Suppressor macrophage treated with lipopolysaccharide for 1 hour (primary cell): ENCODE measurements around the gene TNNI3K.

Experiments used
- DNase-seq, 3 donors: peaks; one replicate each; pipeline ENCODE4 v3.0.0-alpha.2; 2020 to 2022

Gene TNNI3K

DNA sequence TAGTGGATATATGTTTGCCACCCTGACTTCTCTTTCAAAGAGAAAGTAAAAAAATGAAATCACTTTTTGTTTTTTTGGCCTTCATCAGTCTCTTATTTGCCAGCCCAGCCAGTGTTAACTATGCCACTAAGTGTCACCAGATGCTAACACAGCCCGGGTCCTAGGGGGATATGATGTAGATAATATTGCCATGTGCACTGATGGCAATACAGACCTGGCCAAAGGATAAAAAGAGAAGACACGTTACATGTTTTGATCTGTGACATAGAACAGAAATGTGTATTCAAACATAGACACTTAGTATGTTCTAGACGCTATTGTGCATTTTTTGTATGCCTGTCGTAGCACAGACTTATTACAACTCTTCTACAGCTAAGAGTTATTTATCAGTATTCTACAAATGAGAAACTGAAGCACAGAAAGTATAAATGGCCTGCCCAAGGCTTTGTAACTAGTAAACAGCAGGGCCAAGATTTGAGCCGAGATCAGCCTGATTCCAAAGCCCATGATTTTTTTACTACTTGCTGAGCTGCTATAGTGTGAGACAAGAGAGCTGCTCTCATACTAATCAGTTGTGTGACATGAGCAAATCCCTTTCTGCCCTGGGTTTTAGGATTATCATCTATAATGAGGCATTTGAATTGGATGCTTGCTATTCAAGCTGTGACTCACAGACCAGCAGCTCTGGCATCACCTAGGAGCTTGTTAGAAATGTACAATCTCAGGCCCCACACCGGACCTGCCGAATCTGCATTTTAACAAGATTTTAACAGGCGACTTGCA is 270.9 kb downstream of the TNNI3K start:
- DNase-seq = no peak

DNA sequence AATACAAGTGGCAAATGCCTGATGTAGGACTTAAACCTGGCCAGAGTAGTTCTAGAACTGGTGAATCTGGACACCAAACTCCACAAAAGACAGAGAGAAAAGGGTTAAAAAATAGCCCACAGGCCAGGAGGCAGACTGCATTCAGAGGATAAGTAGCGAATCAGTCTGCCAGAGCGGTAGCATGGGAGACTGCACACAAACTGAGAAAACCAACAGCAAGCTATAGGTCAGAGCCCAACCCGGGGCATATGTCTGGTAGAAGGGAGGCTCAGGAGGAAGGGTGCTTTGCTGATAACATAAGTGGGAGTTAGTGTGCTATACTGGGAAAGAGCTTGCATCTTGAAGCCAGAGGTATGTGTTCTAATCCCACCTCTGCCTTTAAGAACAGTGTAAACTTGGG is 273.3 kb downstream of the TNNI3K start:
- no peak for DNase-seq

DNA sequence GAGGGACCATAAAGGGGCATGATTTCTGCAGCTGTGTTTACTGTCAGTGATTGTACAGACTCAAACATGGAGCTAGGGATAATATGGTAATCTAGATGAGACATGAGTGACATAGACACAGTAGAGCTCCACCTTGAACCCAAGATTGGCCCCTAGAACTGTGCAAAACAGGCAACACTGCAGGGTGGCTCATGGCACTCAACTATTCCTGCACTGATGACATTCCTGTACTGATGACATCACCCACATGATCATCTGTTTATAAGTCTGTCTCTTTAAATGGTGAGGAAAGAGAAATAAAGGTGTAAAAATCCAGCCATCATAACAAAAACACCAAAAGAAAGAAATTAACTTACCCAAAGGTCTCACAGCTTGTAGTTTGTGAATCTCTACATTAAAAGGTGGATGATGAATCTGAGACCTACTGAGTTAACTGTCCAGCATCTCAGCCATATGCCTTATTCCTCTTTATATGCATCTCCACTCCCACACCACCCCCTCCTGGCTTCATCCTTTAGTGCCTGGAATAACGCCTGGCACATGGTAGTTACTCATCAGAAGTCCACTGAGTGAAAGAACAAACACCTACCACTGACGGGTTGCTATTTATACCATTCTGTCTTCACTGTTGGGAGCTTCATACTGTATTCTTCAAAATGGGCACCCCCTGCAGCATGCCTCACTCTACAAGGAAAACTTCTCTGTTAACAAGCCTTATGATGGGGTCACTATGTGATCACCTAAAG is 277.2 kb downstream of the TNNI3K start, which contains the start of gene LRRC53:
Gene LRRC53, minus strand, starts transcription at position 442 of the 746 bp plus-strand sequence. CDS start 29,262 bp downstream, outside the sequence.
- DNase-seq = no peak

DNA sequence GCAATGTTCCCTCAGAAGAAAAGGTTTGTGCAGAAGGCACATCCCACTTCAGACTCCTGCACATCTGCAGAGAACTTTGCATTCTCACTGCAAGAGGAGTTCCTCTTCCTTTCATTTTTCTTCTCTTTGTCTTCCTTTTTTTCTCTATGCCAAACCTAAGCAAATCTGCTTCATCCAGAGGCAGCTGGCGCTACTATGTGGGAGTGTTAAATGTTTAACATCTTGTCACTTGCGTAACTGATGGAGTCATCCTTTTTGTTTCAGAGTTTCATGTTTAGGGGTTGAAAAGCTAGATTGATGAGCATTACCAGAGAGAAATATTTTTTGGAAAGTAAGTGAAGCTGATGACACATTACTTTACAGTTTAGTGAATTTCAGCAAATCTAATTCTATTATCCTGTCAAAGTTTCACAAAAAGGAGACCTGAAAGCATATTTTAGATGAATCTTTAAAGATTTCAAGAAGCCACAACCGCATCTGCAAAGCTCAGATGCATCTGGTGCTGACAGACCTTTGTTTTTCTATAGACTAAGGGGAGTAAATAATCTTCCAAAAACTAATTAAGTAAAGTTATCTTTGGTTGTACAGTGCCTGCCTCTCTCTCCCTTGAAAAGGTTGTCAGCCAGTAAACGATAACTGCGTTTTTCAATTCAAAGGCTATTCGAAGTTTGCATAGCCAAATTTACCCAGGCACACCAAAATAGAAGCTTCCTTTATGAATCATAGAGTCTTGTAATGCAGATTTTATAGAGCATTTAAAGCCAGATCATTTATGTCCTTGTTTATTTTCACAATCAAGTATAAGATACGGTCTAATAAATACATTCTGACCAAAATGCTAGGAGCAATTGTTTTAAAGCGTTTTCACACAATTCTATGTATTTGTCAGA is 278.5 kb downstream of the TNNI3K start:
- DNase-seq = no peak

DNA sequence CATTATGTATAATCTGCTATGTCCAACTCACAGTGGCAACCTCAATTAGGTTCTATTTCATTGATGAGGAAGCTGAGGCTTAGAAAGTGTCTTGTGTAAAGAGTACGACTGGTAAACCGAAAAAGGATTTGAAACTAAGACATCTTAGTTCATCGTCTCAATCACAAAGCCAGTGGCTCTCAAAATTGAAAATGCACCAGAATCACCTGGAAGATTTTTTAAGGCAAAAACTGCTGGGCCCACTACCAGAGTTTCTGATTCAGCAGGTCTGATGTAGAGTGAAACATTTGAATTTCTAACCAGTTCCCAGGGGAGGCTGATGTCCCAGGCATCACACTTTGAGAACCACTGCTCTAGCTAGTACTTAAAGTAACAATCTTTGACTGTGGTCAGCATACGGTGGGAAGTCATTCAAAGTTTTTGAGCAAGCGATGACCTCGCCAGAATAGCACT is 282.4 kb downstream of the TNNI3K start:
- no peak for DNase-seq

DNA sequence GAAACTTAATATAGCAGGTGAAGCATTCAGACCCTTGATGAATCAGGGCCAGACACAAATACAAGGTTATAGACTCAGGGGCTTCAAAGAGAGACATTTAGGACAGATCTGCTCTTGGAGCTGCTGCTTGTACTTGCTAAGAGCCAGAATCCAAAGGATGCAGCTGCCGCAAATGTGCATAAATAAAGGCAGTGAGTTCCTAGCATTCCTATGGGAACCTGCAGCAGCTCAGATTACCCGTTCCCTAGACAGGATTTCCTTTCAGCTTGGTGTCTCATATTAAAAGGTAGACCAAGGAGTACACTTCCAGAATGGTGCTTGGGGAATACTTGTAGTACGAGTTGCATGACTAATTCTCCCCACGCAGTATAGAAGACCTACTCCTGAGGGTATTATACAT is 287.0 kb downstream of the TNNI3K start:
- DNase-seq = no peak

DNA sequence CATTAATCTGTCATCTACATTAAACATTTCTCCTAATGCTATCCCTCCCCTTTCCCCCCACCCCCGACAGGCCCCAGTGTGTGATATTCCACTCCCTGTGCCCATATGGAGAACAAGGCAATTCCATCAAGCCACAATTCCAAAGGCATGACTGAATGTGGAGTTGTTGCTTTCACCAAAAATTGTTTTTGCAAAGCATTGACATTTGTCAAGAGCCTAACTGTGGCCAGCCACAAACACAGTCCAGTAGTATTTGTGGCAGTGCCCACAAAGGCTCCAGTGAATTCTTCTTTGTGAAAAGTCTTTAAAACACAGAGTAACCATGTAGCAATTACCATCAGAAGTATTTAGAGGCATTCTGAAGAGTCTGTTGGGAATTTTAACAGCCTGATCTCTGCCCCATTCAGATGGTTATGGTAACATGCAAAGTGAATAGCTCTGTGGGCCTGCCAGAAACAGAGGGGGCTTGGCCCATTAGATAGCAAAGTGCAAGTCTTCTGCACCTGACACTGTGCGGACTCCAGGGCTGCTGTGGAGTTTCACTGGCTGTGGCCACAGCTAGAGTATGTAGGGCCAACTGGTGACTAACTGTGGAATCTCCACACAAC is 288.8 kb downstream of the TNNI3K start:
- DNase-seq = no peak

DNA sequence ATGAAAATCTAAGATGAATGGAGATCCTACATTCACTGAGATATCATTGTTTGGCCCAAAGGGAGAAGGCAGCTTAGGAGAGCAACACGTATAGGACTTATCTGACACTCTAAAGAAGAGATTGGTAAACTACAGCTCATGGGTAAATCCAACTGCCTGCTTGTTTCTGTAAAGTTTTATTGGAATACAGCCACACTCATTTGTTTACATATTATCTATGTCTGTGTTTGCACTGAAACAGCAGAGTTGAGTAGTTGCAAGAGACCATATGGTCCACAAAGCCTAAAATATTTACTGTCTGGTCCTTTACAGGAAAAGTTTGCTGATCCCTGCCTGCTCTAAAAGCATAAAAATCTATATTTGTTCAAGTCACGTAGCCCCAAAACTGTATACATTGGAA is 291.5 kb downstream of the TNNI3K start:
- no peak for DNase-seq

DNA sequence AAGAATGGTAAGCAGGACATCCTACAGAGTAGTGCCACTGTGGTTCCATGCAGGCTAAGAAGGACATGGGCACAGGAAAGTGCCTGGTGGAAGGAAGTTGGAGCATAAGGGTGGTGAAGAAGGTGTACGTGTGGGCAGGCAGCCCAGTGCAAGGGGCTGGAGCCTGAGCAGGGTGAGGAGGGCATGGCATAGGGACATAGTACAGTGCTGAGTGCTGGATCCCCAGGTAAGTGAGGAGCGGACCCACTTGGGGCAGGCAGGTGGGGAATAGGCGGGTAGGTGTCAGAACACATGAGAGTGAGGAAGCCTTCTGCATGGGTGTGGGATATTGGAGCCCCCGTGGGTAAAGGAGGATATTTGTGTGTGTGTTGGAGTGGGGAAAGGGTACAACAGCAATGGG is 292.9 kb downstream of the TNNI3K start:
- DNase-seq = no peak

DNA sequence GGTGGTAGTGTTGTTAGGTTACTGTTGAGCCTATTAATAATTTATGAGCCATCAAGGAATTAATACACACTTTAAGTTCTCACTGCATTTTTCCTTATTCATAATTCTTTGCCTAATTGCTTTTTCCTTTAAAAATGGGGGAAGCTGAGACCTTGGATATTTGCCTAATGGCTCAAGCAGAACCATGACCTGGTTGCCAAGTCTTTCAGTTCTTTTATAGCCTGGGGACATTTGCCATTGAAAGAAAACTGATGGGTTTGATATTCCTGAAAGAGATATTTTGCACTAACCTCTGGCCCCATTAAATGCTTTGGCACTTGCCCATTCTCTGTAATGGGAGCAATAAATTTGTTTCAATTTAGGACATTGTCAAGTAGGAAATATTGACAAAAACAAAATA is 295.7 kb downstream of the TNNI3K start:
- no peak for DNase-seq

DNA sequence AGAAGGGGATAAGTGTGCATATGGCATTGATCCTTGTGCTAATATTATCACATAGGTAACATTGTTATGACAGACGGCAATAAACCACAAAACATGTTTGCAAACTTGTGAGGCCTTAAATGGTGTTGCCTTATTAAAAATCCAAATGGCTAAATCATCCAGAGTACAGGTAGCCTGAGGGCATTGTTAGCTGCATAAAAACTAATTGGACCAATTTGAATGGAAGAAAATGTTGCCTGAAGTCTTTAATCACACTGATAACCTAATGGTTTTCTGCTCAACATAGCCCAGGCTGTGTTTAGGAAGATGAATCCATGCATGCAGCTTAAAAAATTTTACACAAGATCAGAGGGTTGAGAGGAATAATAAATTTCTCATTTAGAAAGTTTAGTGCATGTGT is 296.6 kb downstream of the TNNI3K start:
- DNase-seq = no peak

DNA sequence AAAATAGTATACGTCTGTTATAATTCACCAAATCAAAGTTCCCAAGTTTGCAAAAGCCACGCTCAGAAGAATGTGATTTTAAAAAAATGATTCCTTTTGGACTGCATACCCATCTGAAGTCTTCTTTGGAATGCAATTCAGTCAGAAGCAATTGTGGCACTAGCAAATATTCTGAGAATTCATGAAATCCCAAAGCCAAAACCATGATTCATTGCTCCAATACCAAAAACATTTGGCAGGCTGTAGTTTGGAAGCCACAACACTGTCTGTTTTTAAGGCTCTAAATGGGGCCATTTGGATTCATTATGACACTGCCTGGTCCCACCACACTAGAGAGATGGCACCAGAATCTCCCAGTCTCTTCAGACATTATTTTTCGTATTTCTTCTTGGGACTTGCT is 299.1 kb downstream of the TNNI3K start:
- DNase-seq = no peak

DNA sequence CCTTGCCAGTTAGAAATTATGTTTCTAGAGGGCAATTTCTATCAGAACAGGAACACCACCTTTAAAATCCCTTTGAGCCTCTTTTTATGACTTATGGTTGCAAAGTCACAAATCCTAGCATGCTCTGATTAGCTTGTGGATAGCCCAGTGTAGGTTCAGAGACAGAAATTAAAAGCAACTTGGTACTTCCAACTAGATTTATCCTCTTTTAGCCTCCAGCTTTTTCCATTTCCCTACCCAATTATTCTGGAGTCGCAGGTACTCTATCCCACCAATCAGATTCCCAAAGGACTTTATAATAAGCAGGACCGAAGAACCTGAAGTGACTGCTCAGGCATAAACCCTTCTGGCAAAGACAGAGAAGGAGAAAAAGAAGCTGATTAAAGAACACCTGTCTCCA is 310.6 kb downstream of the TNNI3K start:
- no peak for DNase-seq

DNA sequence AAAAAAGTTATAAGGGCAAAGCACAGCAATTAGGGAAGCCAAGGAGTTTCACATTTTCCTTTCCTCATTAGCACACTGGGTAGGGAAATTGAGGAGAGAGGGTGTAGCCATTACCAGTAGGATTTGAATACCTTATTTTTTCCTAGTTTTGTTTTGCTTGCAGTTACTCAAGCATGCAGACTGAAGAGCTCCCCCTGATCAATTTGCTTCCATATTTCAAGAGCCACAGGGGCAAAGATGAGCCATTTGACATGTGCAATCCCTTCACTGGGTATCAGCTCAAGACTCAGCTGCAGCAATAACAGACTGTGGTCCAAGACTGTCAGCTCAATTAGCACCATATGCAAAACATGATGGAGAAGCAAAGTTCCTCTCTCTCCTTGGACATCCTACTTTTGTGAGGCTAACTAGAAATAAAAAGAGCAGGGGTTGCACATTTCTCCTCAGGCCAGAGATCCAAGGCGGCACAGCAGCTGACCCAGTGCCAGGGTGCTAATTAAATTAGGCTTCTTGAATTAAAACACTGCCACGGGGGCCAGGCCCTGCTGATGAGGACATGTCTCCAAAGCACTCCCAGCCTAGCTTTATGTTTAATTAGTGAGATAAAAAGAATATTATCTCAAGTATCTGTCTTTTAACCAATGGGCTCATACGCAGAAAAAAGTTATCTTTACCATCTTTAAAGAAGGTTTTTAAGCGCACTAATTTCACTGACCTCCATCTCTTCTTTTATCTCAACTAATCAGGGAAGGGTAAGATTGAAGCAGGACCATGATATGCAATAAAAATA is 314.0 kb downstream of the TNNI3K start:
- DNase-seq = no peak

DNA sequence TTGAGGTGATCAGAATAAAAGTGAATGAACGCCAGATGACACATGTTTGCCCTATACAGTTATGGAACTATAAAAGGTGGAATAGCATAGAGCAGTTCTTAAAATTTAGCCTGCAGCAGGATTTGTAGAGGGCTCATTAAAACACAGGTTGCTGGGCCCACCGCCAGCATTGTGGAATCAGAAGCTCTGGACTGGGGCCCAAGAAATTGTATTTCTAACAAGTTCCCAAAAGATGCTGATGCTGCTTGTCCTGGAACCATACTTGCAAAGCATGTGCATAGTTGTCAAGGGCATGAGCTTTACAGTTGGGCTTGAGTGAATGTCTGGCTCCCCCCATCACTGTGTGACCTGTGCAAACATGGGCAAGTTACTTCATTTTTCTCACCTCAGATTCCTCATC is 314.7 kb downstream of the TNNI3K start:
- no peak for DNase-seq

DNA sequence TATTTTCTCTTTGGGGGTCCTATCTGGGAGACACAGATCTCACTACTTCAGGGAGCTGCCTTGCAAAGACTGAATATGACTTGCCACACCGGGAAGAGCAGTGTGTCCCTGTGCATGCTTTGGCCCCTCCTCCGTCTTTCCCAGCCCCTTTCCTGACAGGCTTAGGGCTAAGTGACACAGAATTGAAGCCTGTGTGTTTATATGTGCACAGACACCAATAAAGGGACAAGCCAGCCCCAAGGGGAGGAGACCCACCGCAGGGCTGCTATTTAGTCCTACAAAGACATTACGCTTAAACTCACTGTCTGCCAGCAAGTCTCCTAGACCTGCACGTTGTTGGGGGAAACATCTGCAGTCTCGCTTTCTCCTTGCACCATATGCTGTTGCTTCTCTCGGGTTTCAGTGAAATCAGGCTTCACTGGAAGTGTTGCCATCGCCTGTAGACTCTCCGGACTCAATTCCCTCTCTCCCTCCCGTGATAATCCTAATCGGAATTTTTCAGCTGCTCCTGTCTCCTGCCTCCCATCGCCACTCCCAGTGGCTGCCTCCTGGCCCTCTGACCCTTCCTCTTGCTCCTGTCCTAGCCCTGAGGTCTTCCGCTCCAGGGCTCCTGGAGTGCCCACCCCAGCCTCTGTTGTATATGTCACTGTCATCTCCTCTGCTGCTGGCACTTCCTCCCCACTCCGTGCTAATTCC is 335.8 kb downstream of the TNNI3K start:
- no peak for DNase-seq

DNA sequence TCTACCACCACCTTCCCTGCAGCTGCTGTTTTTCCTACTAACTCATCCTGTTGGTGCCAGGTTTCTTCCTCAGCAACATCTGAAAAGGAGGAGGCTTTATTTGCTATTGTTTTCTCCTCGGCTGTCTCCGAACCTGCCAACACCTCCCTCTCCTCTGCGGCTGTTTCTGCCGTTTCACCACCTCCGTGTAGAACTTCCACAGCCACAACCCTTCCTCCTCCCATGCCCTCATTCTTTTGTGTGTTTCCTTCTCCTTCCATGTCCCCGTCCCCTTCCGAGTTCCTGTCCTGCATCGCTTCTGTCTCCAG is 336.3 kb downstream of the TNNI3K start:
- no peak for DNase-seq

DNA sequence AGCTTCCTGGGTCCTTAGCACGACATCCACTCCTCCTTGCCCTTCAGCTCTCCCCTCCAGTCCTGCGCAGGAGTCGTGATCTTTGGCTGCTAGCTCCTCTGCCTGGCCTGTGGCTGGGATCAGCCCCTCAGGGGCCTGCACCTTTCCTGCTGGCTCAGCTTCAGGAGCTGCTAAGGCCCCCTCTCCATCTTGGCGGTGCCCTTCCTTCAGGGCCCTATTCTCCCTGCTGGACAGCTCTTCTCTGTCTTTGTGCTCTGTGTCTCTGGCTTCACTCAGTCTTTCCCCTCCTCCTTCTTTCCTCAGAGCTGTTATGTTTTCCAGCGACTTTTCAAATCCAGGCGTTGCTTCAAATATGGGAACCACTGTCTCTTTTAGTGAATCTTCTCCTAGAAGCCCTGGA is 336.7 kb downstream of the TNNI3K start:
- DNase-seq = no peak

DNA sequence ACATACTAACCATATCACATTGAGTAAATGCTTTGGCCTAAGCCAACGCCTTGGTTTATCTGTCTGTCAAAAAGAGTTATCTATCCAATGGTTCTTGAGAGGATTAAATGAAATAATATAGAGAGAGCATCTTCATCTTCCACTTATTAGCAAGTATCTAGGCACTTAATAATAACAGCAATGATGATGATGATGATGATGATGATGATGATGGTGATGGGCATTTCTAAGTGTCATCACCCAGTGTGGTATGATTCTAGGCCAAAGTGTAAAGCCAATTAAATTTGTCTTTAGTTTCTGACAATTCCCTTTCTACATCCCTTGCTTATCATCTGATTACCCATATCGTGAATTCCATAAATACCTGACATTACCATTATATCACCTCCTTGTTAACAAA is 342.9 kb downstream of the TNNI3K start:
- DNase-seq = no peak

DNA sequence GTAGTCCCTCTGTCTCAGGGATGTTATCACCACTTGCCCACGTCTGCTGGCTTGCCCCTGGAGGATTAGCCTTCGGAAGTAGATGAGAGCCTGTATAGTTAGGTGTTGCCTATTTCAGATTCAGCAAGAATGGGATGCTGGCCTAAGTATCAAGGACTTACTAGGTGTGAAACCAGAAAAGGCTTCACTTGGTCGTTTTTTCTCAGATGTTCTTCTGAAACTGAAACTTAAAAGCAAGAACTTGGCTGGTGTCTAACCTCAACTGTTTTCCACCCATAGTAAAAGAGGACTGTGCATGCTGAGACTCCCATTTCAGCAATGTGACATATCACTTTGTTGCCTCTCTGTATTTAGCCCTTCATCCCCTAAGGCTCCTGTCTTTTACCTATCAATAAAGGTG is 344.2 kb downstream of the TNNI3K start:
- no peak for DNase-seq

DNA sequence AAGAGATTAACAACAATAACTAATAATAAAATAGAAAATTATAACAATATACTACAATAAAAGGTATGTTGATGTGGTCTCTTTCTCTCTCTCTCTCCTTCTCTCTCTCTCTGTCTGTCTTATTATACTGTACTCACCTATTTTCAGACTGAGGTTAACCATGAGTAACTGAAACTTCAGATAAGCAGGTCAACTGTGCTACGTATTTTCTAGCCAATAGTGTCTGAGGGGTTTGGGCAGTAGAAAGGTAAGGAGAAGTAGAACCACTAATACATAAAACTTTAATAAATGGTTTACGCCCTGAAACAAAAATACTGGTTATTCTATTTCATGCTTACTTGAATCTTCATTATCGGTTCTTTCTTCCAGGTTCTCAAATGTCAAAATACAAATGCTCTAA is 348.2 kb downstream of the TNNI3K start:
- DNase-seq = no peak

DNA sequence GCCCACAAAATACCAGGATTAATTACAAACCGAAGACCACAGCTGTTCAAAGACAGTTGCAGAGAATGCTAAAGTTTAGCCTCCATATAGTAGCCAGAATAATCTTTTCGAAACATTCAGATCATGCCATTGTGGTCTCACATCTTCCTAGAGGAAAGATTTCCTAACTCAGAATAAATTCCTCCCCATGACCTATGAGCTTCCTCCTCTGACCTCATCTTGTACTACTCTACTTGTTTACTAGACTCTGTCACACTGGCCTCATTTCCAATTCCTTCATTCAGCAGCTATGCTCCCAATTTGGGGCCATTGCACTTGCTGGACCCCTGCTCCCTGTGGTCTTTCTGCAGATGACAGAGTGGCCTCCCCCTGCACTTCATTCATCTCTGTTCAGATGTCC is 349.0 kb downstream of the TNNI3K start:
- DNase-seq = no peak
